GM12864 (cell line): ENCODE data around the gene CHD9.

Experiments
- DNase-seq: peaks from one replicate; pipeline ENCODE4 v3.0.0-alpha.2; 2011; ENCODE audit warnings: low read depth
- H3K4me3 ChIP-seq: 2 replicates; pipeline ENCODE4 v1.5.1; 2011; ENCODE audit warnings: mild to moderate bottlenecking, low read depth, low read length, control low read depth
- CTCF ChIP-seq: IDR thresholded peaks from 2 replicates; pipeline ENCODE4 v1.5.1; 2011; ENCODE audit warnings: low read depth, mild to moderate bottlenecking, moderate library complexity, low read length, control low read depth, inconsistent platforms; ENCODE audit errors: missing control alignments

CHD9 gene

GRCh38 chr16:53152329-53152728, 97.5 kb downstream of the CHD9 start:
- DNase-seq = no peak
- H3K4me3 ChIP-seq = no peak overlapping the region
- TF ChIP-seq CTCF = no peak

GRCh38 chr16:53153130-53153529, 98.3 kb downstream of the CHD9 start:
- H3K4me3 ChIP-seq = no peak overlapping the region
- no peak for TF ChIP-seq CTCF
- DNase-seq = no peak

GRCh38 chr16:53154513-53154912, 99.7 kb downstream of the CHD9 start:
- no peak for DNase-seq
- no peak for TF ChIP-seq CTCF

GRCh38 chr16:53156516-53156915, 101.7 kb downstream of the CHD9 start:
- DNase-seq = no peak
- no peak for TF ChIP-seq CTCF
- H3K4me3 ChIP-seq = no peak overlapping the region

More at GRCh38 chr16:53154513-53154912, 99.7 kb downstream of the CHD9 start:
- H3K4me3 ChIP-seq = no peak overlapping the region

- no peak overlapping the region for H3K4me3 ChIP-seq
- TF ChIP-seq CTCF = peak; percentile 70
- peak; percentile 35 for DNase-seq
These were observed 105.1 kb downstream of the CHD9 start for GRCh38 chr16:53159781-53160436.

GRCh38 chr16:53166099-53166498, 111.3 kb downstream of the CHD9 start:
- no peak for DNase-seq
- TF ChIP-seq CTCF = no peak
- H3K4me3 ChIP-seq = no peak overlapping the region

- no peak for DNase-seq
- no peak for TF ChIP-seq CTCF
- no peak overlapping the region for H3K4me3 ChIP-seq
These were observed 114.0 kb downstream of the CHD9 start for GRCh38 chr16:53168744-53169143.
